Hematopoietic multipotent progenitor cell treated with erythropoietin and hydrocortisone succinate and interleukin-3 and kit ligand, for 17 days (in vitro differentiated cells): Measurements from ENCODE around the gene TRNAU1AP.

Experiments used
- DNase-seq: peaks from one replicate; pipeline ENCODE4 v3.0.0-alpha.2; 2015; ENCODE audit warnings: low spot score

TRNAU1AP gene

GRCh38 chr1:28604962-28605361, 52.1 kb downstream of the TRNAU1AP start:
- DNase-seq: no peak

DNA sequence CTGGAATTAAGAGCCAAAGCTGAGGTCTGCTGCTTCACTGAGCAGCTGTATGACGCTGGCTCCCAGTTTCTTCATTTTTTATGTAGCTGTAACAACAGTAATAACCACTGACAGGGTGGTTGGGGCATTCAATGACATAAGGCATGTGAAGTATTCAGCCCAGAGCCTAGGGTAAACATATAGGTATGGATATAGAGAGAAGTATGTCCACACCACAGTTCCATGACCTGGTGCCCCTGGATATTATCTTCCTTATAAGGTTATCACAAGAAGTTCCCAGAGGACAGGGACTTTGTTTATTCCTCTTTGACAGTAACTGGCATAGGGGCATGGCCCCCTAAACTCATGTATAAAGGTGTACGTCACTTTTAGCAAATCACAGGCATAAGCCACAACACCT, 53.9 kb downstream of the TRNAU1AP start:
- no peak for DNase-seq

- DNase-seq: no peak
Measured at GRCh38 chr1:28613175-28613574, 60.3 kb downstream of the TRNAU1AP start.
